H1 (cell line): ENCODE results near the gene TECPR2.

Source experiments
- EP300 ChIP-seq, 2 experiments: IDR thresholded peaks; 1 replicate in 1 of 2; 2 replicates in 1 of 2; pipeline ENCODE4 v1.6.1; 2011 to 2012; ENCODE audit warnings: low read depth in 2 of 2, low read length in 2 of 2, mild to moderate bottlenecking in 2 of 2, borderline replicate concordance in 1 of 2, inconsistent platforms in 1 of 2, moderate library complexity in 1 of 2
- KDM1A ChIP-seq: fragments of 200-600, 300-600 bp; sonication (generic); IDR thresholded peaks from 2 replicates; pipeline ENCODE4 v1.7.1; 2016; ENCODE audit warnings: mild to moderate bottlenecking, low read length, borderline replicate concordance

DNA sequence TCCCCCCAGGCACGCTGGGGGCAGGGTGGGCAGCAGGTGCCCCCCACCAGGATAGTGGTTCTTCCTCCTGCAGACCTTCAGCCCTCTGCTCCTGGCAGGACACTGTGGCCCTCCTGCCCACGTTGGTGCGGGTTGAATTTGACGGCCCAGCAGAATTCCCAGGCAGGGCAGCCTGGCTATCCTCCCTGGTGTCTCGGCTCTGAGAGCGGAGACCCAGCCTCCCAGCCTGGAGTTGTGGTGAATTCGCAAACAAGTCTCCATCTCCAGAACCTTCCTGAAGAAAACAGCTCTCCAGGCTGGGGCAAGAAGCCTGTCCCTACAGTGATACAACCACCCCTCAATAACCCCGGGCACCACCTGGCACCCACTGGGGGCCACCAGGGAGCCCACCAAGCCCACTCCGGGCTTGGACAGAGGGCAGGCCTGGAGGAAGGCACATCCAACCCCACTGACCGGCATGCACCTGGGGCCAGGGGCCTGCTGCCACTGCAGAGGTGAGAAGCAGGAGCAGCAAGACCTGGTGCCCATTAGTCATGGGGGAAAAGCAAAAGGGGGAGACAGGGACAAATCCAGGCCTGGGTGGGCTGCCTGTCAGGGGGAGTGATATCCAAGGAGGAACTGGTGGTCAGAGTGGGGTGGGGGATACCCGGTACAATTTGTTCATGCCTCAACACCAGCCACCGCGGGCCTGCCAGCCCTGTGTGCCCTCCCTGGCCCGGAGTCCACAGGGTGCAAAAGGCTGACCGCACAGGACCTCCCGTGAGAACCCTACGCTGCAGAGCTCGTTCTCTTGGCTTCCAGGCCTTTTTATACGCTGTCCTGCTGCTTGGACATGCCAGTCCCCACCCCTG, 143.3 kb downstream of the TECPR2 start:
- TF ChIP-seq EP300 (IDR thresholded peaks at IDR 0.05; ENCODE audit: borderline replicate concordance in 1 of 2, low read depth in 2 of 2, low read length in 2 of 2) (no peak), KDM1A (no peak)
